GM12864 (cell line): ENCODE results near the gene MYL9.

Experiments used
- DNase-seq: peaks from one replicate; pipeline ENCODE4 v3.0.0-alpha.2; 2011; ENCODE audit warnings: low read depth
- H3K4me3 ChIP-seq: 2 replicates; pipeline ENCODE4 v1.5.1; 2011; ENCODE audit warnings: mild to moderate bottlenecking, low read depth, low read length, control low read depth
- TF ChIP-seq, protein P1 (sequence below): IDR thresholded peaks from 2 replicates; pipeline ENCODE4 v1.5.1; 2011; ENCODE audit warnings: low read depth, mild to moderate bottlenecking, moderate library complexity, low read length, control low read depth, inconsistent platforms; ENCODE audit errors: missing control alignments

Gene MYL9

GRCh38 chr20:36498386-36499179 is 42.7 kb upstream of the MYL9 start:
- H3K4me3 ChIP-seq: no peak overlapping the region
- no peak for DNase-seq
- TF ChIP-seq, protein P1, sequence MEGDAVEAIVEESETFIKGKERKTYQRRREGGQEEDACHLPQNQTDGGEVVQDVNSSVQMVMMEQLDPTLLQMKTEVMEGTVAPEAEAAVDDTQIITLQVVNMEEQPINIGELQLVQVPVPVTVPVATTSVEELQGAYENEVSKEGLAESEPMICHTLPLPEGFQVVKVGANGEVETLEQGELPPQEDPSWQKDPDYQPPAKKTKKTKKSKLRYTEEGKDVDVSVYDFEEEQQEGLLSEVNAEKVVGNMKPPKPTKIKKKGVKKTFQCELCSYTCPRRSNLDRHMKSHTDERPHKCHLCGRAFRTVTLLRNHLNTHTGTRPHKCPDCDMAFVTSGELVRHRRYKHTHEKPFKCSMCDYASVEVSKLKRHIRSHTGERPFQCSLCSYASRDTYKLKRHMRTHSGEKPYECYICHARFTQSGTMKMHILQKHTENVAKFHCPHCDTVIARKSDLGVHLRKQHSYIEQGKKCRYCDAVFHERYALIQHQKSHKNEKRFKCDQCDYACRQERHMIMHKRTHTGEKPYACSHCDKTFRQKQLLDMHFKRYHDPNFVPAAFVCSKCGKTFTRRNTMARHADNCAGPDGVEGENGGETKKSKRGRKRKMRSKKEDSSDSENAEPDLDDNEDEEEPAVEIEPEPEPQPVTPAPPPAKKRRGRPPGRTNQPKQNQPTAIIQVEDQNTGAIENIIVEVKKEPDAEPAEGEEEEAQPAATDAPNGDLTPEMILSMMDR: no peak

- TF ChIP-seq, protein P1: no peak
- no peak overlapping the region for H3K4me3 ChIP-seq
- DNase-seq: no peak
Measured at GRCh38 chr20:36499211-36499610, 42.1 kb upstream of the MYL9 start.

GRCh38 chr20:36499723-36500501 is 41.4 kb upstream of the MYL9 start:
- H3K4me3 ChIP-seq: no peak overlapping the region
- DNase-seq: no peak
- TF ChIP-seq, protein P1: no peak

- no peak for DNase-seq
- TF ChIP-seq, protein P1: no peak
- no peak overlapping the region for H3K4me3 ChIP-seq
Measured at GRCh38 chr20:36501367-36502006, 39.8 kb upstream of the MYL9 start.

GRCh38 chr20:36504295-36504694 is 37.0 kb upstream of the MYL9 start:
- DNase-seq: no peak
- TF ChIP-seq, protein P1: no peak
- H3K4me3 ChIP-seq: no peak overlapping the region

- no peak overlapping the region for H3K4me3 ChIP-seq
- TF ChIP-seq, protein P1: peak; percentile 24
- DNase-seq: no peak
Measured at GRCh38 chr20:36506253-36506652, 35.1 kb upstream of the MYL9 start.
